Calu3 (cell line): ENCODE results near the gene TCTA. TPM values are rescaled to one million over a fixed set of nuclear protein-coding genes. Genes with fewer than 3 reads are reported as not detected.

ENCODE experiments used
- BruUV-seq: library from RNA; stranded (reverse); fragments of 400-500 nt; replicated peaks from 2 replicates; lab custom pipeline; 2021; lab: Mats Ljungman, UMichigan
- CTCF ChIA-PET: fragments of 300-600 bp; sonication (Branson Sonifier 250); formaldehyde crosslinking; loops from one replicate; lab custom pipeline; 2022; ENCODE audit warnings: antibody characterized with exemption; lab: Charles Lee
- DNase-seq: peaks from one replicate; pipeline ENCODE4 v3.0.0; 2022
- H3K27ac Mint-ChIP-seq: one replicate; pipeline ENCODE4 v1.8.0; 2022; ENCODE audit warnings: mixed read lengths; ENCODE audit not compliant: unreplicated experiment
- H3K27me3 Mint-ChIP-seq: one replicate; pipeline ENCODE4 v1.8.0; 2022; ENCODE audit warnings: mixed read lengths; ENCODE audit not compliant: unreplicated experiment
- H3K36me3 Mint-ChIP-seq: one replicate; pipeline ENCODE4 v1.8.0; 2022; ENCODE audit warnings: mild to moderate bottlenecking, moderate library complexity, mixed read lengths; ENCODE audit not compliant: insufficient read depth, unreplicated experiment
- H3K4me1 Mint-ChIP-seq: one replicate; pipeline ENCODE4 v1.8.0; 2022; ENCODE audit warnings: mild to moderate bottlenecking, low read depth, mixed read lengths; ENCODE audit not compliant: unreplicated experiment
- H3K4me3 Mint-ChIP-seq: one replicate; pipeline ENCODE4 v1.8.0; 2022; ENCODE audit warnings: mild to moderate bottlenecking, low read depth, moderate library complexity, mixed read lengths; ENCODE audit not compliant: unreplicated experiment
- H3K9me3 Mint-ChIP-seq: one replicate; pipeline ENCODE4 v1.8.0; 2022; ENCODE audit warnings: low read depth, mixed read lengths; ENCODE audit not compliant: unreplicated experiment
- CTCF ChIP-seq: fragments of 200-600 bp; IDR thresholded peaks from one replicate; pipeline ENCODE4 v1.8.0; 2022; ENCODE audit warnings: antibody characterized with exemption; ENCODE audit not compliant: unreplicated experiment
- intact Hi-C: fragments of 100-400 bp; cut with micrococcal nuclease; formaldehyde crosslinking; loops from one replicate; pipeline ENCODE4 v1.10.0; 2022; ENCODE audit not compliant: unreplicated experiment
- total RNA-seq: library from RNA; stranded (reverse); gene quantifications from 2 replicates; pipeline ENCODE4 v1.2.3, GENCODE V29; 2022

The TCTA gene
- total RNA-seq, 1 experiment from 2014 or later = 35.6 TPM

- intact Hi-C loops = no loop called here
- no TSS peak for BruUV-seq
- Mint-ChIP-seq H3K36me3 (peaks cover 26% of the 10 kb centered on the region), H3K27me3 (no peaks in the 10 kb centered on the region), H3K4me1 (no peaks in the 10 kb centered on the region), H3K4me3 (no peak overlapping the region), H3K27ac (no peak overlapping the region), H3K9me3 (peaks cover 7% of the 10 kb centered on the region)
- no peak for DNase-seq
- CTCF ChIA-PET = no interaction called here
- TF ChIP-seq CTCF = no peak
These were observed 34.7 kb upstream of the TCTA start for GRCh38 chr3:49377483-49377882.

GRCh38 chr3:49378249-49378895, 33.9 kb upstream of the TCTA start:
- Mint-ChIP-seq H3K9me3 (peaks cover 7% of the 10 kb centered on the region), H3K27me3 (no peaks in the 10 kb centered on the region), H3K4me1 (no peaks in the 10 kb centered on the region), H3K27ac (no peak overlapping the region), H3K36me3 (peaks cover 18% of the 10 kb centered on the region), H3K4me3 (no peak overlapping the region)
- no TSS peak for BruUV-seq
- CTCF ChIA-PET = interaction anchor here (0.7 kb wide), 1 partner anchor 86 kb away, joined by 12 read pairs; no protein-coding TSS in a partner anchor
- intact Hi-C loops = no loop called here
- TF ChIP-seq CTCF = no peak
- DNase-seq = no peak

GRCh38 chr3:49383387-49383786, 28.8 kb upstream of the TCTA start:
- H3K9me3 Mint-ChIP-seq = peaks cover 4% of the 10 kb centered on the region
- no peak overlapping the region for H3K27ac Mint-ChIP-seq
- no peak for DNase-seq
- H3K4me3 Mint-ChIP-seq = no peak overlapping the region
- intact Hi-C loops = no loop called here
- TF ChIP-seq CTCF = no peak
- peaks cover 6% of the 10 kb centered on the region for H3K36me3 Mint-ChIP-seq
- CTCF ChIA-PET = no interaction called here
- H3K4me1 Mint-ChIP-seq = no peaks in the 10 kb centered on the region
- BruUV-seq = no TSS peak
- H3K27me3 Mint-ChIP-seq = no peaks in the 10 kb centered on the region

- no peaks in the 10 kb centered on the region for H3K9me3 Mint-ChIP-seq
- H3K27ac Mint-ChIP-seq = no peak overlapping the region
- BruUV-seq = no TSS peak
- H3K36me3 Mint-ChIP-seq = peaks cover 6% of the 10 kb centered on the region
- H3K27me3 Mint-ChIP-seq = no peaks in the 10 kb centered on the region
- intact Hi-C loops = no loop called here
- DNase-seq = no peak
- no peaks in the 10 kb centered on the region for H3K4me1 Mint-ChIP-seq
- TF ChIP-seq CTCF = no peak
- H3K4me3 Mint-ChIP-seq = no peak overlapping the region
- CTCF ChIA-PET = no interaction called here
These were observed 26.6 kb upstream of the TCTA start for GRCh38 chr3:49385617-49386016.
